Measurements from ENCODE around the gene MEGF6. TPM values are rescaled to one million over a fixed set of nuclear protein-coding genes. Genes with fewer than 3 reads are reported as not detected.

The MEGF6 gene
- total and polyA plus RNA-seq, 2 of the 8 experiments (the other 6 are each of a cell fraction or from before 2014, with no cell fraction given) = 4.1 to 14.8 TPM

DNA sequence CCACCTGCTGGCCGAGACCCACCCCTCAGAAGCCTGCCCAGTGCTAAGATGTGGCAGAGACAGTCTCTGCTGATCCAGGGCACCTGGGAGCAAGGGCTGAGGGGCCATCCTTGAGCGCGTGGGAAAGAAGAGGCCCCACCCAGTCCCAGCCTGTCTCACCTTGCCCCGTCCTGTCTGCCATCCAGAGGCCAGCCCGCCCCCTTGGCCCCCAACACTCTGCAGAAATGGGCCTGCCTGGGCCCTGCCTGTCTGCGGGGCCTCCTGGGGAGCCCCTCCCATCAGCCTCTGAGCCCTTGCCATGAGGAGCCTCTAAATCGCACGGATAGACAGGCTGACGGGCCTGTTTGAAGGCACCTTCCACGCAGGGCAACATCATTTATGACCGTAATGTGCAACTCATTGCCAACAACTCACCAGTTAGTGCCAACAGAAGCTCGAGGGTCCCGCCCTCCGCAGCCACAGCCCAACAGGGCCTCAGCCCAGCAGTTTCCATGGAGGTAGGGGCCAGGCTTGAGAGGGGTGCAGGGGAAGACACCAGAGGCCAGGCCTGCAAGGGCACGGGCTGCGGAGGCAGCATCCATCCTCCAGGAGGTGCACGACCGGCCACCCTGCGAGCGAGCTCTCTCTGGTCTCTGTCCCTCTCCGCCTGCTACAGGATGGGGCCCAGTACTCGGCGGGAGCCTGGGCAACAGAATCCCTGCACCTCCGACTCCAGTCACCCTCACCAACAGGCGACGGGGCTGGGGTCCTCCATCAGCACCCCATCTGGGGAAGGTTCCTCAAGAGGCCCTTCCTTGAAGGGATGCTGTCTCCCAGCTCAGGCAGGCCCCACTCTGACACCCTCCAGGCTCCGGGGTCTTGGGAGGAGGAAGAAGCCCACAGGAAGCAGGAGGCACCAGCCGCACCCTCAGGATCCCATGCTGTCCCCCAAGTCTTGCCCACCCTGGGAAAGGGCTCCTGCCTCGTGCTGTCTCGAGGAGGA, 78.0 kb downstream of the MEGF6 start (continued):
- TF ChIP-seq, protein P1, sequence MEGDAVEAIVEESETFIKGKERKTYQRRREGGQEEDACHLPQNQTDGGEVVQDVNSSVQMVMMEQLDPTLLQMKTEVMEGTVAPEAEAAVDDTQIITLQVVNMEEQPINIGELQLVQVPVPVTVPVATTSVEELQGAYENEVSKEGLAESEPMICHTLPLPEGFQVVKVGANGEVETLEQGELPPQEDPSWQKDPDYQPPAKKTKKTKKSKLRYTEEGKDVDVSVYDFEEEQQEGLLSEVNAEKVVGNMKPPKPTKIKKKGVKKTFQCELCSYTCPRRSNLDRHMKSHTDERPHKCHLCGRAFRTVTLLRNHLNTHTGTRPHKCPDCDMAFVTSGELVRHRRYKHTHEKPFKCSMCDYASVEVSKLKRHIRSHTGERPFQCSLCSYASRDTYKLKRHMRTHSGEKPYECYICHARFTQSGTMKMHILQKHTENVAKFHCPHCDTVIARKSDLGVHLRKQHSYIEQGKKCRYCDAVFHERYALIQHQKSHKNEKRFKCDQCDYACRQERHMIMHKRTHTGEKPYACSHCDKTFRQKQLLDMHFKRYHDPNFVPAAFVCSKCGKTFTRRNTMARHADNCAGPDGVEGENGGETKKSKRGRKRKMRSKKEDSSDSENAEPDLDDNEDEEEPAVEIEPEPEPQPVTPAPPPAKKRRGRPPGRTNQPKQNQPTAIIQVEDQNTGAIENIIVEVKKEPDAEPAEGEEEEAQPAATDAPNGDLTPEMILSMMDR (IDR thresholded peaks at IDR 0.05; ENCODE audit: control extremely low read depth in 1 of 3, insufficient read depth in 1 of 3, low read depth in 1 of 3, low read length in 3 of 3) = peak in 2 of 3 experiments; percentile 36 to 57; a peak in 3 of 4 replicates
- TF ChIP-seq, protein P2, sequence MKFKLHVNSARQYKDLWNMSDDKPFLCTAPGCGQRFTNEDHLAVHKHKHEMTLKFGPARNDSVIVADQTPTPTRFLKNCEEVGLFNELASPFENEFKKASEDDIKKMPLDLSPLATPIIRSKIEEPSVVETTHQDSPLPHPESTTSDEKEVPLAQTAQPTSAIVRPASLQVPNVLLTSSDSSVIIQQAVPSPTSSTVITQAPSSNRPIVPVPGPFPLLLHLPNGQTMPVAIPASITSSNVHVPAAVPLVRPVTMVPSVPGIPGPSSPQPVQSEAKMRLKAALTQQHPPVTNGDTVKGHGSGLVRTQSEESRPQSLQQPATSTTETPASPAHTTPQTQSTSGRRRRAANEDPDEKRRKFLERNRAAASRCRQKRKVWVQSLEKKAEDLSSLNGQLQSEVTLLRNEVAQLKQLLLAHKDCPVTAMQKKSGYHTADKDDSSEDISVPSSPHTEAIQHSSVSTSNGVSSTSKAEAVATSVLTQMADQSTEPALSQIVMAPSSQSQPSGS (IDR thresholded peaks at IDR 0.05; ENCODE audit: low read length) = no peak
- TF ChIP-seq SIX5 (IDR thresholded peaks at IDR 0.05; ENCODE audit: low read depth, low read length) = no peak
- no peak for TF ChIP-seq SRF (IDR thresholded peaks at IDR 0.05; ENCODE audit: low read depth, low read length)
- TF ChIP-seq TAF1 (IDR thresholded peaks at IDR 0.05; ENCODE audit: low read depth, low read length) = no peak

Data from H1 (cell line).